NT2/D1 (cell line): Measurements from ENCODE around the gene POLR2L.

ENCODE experiments used
- SUZ12 ChIP-seq: IDR thresholded peaks from 2 replicates; pipeline ENCODE4 v1.6.1; 2011; ENCODE audit not compliant: insufficient read length, insufficient read depth; ENCODE audit errors: extremely low read depth
- YY1 ChIP-seq: IDR thresholded peaks from 2 replicates; pipeline ENCODE4 v1.6.1; 2011; ENCODE audit not compliant: insufficient read length, insufficient read depth
- ZNF274 ChIP-seq: IDR thresholded peaks from 2 replicates; pipeline ENCODE4 v1.6.1; 2011; ENCODE audit warnings: mild to moderate bottlenecking, low read depth, low read length

GRCh38 chr11:824292-824880 is 17.9 kb downstream of the POLR2L start:
- no peak for TF ChIP-seq ZNF274
- no peak for TF ChIP-seq SUZ12
- TF ChIP-seq YY1: no peak
